B cell (primary cell): ENCODE measurements around the gene ANKRD29.

Experiments used
- CTCF ChIP-seq: fragments of 200-600 bp; IDR thresholded peaks from one replicate; pipeline ENCODE4 v1.8.0; 2022; ENCODE audit warnings: antibody characterized with exemption, mild to moderate bottlenecking
- EZH2 ChIP-seq: IDR thresholded peaks from 2 replicates; pipeline ENCODE4 v1.6.1; 2012; ENCODE audit warnings: borderline replicate concordance, low read depth, mild to moderate bottlenecking, moderate library complexity, low read length; ENCODE audit not compliant: insufficient read depth, poor library complexity, severe bottlenecking

- no peak for TF ChIP-seq CTCF
- TF ChIP-seq EZH2 = no peak
These were observed 54.5 kb downstream of the ANKRD29 start for GRCh38 chr18:23608211-23608610.
